Parathyroid adenoma (tissue), 2 donors: ENCODE results near the gene DDAH1.

Source experiments
- H2AFZ ChIP-seq: fragments of 300-600 bp; sonication (generic); one replicate; pipeline ENCODE4 v1.7.0; 2017; ENCODE audit warnings: antibody characterized with exemption, mild to moderate bottlenecking
- H3K27ac ChIP-seq: fragments of 300-600 bp; sonication (generic); one replicate; pipeline ENCODE4 v1.7.0; 2017
- H3K27me3 ChIP-seq: fragments of 300-600 bp; sonication (generic); one replicate; pipeline ENCODE4 v1.7.0; 2017; ENCODE audit warnings: low read length; ENCODE audit not compliant: control insufficient read depth, insufficient read depth
- H3K36me3 ChIP-seq: fragments of 300-600 bp; sonication (generic); one replicate; pipeline ENCODE4 v1.7.0; 2017; ENCODE audit warnings: low read length; ENCODE audit not compliant: control insufficient read depth, insufficient read depth
- H3K4me1 ChIP-seq: fragments of 300-600 bp; sonication (generic); one replicate; pipeline ENCODE4 v1.7.0; 2017; ENCODE audit warnings: control low read depth
- H3K4me2 ChIP-seq: fragments of 300-600 bp; sonication (generic); one replicate; pipeline ENCODE4 v1.7.0; 2017; ENCODE audit warnings: low read length
- H3K4me3 ChIP-seq: fragments of 300-600 bp; sonication (generic); one replicate; pipeline ENCODE4 v1.7.0; 2017; ENCODE audit warnings: low read depth, low read length
- H3K79me2 ChIP-seq: fragments of 300-600 bp; sonication (generic); one replicate; pipeline ENCODE4 v1.7.0; 2017; ENCODE audit warnings: control low read depth
- H3K9ac ChIP-seq: fragments of 300-600 bp; sonication (generic); one replicate; pipeline ENCODE4 v1.7.0; 2017; ENCODE audit warnings: mild to moderate bottlenecking
- H3K9me3 ChIP-seq: fragments of 300-600 bp; sonication (generic); one replicate; pipeline ENCODE4 v1.7.0; 2017; ENCODE audit warnings: low read length; ENCODE audit not compliant: control insufficient read depth
- TF ChIP-seq, protein P1 (sequence below): fragments of 300-600 bp; sonication (generic); IDR thresholded peaks from one replicate; pipeline ENCODE4 v1.7.0; 2017; ENCODE audit warnings: antibody characterized with exemption, mild to moderate bottlenecking
- donor health status: primary hyperparathyroidism.

The DDAH1 gene

DNA sequence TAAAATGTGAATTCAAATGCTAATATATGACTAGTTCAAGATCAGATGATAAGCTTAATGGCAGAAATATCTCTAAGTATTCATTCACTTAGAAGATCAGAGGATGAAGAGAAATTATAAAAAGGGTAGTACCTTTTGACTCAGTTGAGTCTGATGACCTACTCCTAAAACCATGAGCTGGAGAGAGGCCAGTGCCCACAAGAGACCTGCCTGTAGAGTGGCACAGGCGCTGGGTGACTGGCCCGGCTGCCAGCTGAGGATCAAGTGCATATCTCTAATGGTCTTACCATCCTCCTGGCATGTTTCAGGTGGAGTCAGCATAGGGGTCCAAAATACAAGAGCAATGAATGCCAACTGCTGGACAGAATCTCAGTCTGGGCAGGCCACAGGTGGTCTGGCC is 14.1 kb downstream of the DDAH1 start:
- no peak overlapping the region for H3K4me3 ChIP-seq
- no peaks in the 10 kb centered on the region for H3K27me3 ChIP-seq
- H2AFZ ChIP-seq, result no peak overlapping the region
- no peak overlapping the region for H3K4me2 ChIP-seq
- TF ChIP-seq, protein P1, sequence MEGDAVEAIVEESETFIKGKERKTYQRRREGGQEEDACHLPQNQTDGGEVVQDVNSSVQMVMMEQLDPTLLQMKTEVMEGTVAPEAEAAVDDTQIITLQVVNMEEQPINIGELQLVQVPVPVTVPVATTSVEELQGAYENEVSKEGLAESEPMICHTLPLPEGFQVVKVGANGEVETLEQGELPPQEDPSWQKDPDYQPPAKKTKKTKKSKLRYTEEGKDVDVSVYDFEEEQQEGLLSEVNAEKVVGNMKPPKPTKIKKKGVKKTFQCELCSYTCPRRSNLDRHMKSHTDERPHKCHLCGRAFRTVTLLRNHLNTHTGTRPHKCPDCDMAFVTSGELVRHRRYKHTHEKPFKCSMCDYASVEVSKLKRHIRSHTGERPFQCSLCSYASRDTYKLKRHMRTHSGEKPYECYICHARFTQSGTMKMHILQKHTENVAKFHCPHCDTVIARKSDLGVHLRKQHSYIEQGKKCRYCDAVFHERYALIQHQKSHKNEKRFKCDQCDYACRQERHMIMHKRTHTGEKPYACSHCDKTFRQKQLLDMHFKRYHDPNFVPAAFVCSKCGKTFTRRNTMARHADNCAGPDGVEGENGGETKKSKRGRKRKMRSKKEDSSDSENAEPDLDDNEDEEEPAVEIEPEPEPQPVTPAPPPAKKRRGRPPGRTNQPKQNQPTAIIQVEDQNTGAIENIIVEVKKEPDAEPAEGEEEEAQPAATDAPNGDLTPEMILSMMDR, result no peak
- H3K9ac ChIP-seq, result no peak overlapping the region
- no peaks in the 10 kb centered on the region for H3K4me1 ChIP-seq
- no peak overlapping the region for H3K27ac ChIP-seq
- no peaks in the 10 kb centered on the region for H3K79me2 ChIP-seq
- H3K9me3 ChIP-seq, result no peaks in the 10 kb centered on the region
- H3K36me3 ChIP-seq, result no peaks in the 10 kb centered on the region

DNA sequence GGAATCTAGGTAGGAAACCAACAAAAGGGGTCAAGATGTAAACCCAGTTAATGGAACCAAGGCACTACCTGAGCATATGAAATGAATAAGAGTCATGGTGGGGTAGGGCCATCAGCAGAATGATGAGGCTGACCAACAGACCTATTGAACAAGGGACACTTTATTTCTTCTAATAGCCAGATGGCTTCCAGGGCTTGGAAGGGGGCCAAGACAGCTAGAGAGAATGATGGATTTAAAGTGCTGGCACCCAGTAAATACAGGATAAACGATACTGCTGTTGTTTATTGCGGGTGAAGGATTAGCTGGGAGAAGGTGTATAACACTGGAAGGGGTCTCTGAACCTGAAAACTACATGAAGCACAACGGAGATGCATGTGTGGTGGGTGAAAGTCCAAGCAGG is 15.6 kb downstream of the DDAH1 start:
- Histone ChIP-seq H3K27ac (no peak overlapping the region), H3K9ac (no peak overlapping the region), H2AFZ (no peak overlapping the region), H3K9me3 (no peaks in the 10 kb centered on the region), H3K4me3 (no peak overlapping the region), H3K4me1 (no peaks in the 10 kb centered on the region), H3K4me2 (no peak overlapping the region), H3K27me3 (no peaks in the 10 kb centered on the region), H3K79me2 (no peaks in the 10 kb centered on the region), H3K36me3 (no peaks in the 10 kb centered on the region)
- TF ChIP-seq, protein P1, result no peak

DNA sequence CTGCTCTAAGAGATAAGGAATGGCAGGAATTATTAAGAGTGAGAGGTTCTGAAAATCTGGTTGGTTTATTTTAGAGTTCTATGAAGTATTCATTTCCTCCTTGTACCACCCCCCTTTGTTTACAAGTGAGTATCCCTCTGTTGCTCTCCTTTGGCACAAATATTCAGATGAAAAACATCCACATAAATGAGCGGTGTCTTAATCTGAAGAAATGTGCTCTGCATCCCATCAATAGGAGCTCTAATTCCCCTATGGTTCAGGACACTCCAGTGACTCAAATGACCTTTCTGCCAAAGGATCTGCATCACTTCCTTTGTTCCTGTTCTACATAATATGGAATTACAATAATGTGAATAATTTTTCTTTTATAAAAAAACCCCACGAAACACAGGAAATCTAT is 16.6 kb downstream of the DDAH1 start:
- Histone ChIP-seq H3K27ac (no peak overlapping the region), H3K9me3 (no peaks in the 10 kb centered on the region), H2AFZ (no peak overlapping the region), H3K4me3 (no peak overlapping the region), H3K9ac (no peak overlapping the region), H3K79me2 (no peaks in the 10 kb centered on the region), H3K4me2 (no peak overlapping the region), H3K36me3 (no peaks in the 10 kb centered on the region), H3K27me3 (no peaks in the 10 kb centered on the region), H3K4me1 (no peaks in the 10 kb centered on the region)
- TF ChIP-seq, protein P1, result no peak

DNA sequence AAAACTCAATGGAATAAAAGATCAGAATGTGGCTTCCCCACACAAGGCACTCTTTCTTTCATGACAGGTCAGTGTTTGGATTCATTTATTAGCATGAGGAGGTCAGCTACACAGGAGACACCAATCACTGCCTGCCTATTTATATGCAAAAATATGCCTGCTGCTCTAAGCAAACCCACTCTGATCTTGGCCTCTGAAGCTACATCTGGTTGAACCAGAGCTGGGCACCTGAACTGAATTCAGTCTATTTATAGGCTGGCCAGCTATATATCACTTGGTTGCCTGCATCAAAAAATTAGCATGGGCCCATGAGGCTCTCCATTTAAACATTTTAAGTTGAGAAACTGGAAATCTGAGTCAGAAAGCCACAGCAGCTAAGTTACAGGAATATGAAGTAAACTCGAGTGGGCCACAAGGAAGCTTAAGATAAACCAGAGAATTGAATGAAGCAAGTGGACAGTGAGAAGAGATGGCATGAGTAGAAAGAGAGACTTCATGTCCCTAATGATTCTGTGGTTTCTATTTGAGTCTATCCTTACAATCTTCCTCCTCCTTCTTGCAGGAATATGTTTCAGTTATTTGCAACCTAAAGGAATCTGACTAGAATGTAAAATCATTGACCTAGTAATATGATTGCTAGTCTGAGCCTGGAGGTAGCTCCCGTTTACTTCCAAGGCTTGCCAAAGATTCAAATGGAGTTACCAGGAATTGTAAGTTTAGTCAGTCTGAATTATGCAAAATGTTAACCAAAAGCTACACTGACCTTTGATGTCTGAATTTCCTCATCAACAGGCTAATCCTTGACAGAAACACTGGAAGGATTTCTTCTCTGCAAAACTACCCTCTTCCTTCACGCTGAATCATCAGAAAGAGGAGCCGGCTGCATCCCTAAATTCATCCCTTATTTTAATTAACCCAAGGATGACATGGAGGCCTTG is 17.7 kb downstream of the DDAH1 start:
- Histone ChIP-seq H3K79me2 (no peaks in the 10 kb centered on the region), H3K27ac (no peak overlapping the region), H3K36me3 (no peaks in the 10 kb centered on the region), H3K4me3 (no peak overlapping the region), H3K9ac (no peak overlapping the region), H3K9me3 (no peaks in the 10 kb centered on the region), H2AFZ (no peak overlapping the region), H3K27me3 (no peaks in the 10 kb centered on the region), H3K4me2 (no peak overlapping the region), H3K4me1 (no peaks in the 10 kb centered on the region)
- TF ChIP-seq, protein P1, result no peak

DNA sequence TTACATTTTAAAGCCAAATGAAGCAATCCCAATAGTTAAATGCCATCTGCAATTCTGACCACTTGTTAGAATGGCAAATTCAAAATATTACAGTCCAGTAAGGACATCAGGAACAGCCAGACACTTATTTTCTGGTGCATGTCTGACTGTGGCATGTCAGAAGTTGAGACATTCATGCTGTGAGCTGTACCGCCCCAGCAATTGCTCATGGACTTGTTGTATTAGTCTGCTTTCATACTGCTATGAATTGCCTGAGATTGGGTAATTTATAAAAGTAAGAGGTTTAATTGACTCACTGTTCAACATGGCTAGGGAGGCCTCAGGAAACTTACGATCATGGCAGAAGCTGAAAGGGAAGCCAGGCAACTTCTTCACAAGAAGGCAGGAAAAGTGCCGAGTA is 19.1 kb downstream of the DDAH1 start:
- Histone ChIP-seq H3K79me2 (no peaks in the 10 kb centered on the region), H3K36me3 (no peaks in the 10 kb centered on the region), H2AFZ (no peak overlapping the region), H3K9ac (no peak overlapping the region), H3K4me3 (no peak overlapping the region), H3K4me1 (no peaks in the 10 kb centered on the region), H3K27me3 (no peaks in the 10 kb centered on the region), H3K9me3 (no peaks in the 10 kb centered on the region), H3K27ac (no peak overlapping the region), H3K4me2 (no peak overlapping the region)
- TF ChIP-seq, protein P1, result no peak
